ENCODE data around the gene DHRS7C.

DHRS7C gene

GRCh38 chr17:9837551-9838471 is 46.4 kb upstream of the DHRS7C start:
- no peak for TF ChIP-seq ZNF8 (CRISPR knock-in tag; IDR thresholded peaks at IDR 0.05)
- TF ChIP-seq, protein P1, sequence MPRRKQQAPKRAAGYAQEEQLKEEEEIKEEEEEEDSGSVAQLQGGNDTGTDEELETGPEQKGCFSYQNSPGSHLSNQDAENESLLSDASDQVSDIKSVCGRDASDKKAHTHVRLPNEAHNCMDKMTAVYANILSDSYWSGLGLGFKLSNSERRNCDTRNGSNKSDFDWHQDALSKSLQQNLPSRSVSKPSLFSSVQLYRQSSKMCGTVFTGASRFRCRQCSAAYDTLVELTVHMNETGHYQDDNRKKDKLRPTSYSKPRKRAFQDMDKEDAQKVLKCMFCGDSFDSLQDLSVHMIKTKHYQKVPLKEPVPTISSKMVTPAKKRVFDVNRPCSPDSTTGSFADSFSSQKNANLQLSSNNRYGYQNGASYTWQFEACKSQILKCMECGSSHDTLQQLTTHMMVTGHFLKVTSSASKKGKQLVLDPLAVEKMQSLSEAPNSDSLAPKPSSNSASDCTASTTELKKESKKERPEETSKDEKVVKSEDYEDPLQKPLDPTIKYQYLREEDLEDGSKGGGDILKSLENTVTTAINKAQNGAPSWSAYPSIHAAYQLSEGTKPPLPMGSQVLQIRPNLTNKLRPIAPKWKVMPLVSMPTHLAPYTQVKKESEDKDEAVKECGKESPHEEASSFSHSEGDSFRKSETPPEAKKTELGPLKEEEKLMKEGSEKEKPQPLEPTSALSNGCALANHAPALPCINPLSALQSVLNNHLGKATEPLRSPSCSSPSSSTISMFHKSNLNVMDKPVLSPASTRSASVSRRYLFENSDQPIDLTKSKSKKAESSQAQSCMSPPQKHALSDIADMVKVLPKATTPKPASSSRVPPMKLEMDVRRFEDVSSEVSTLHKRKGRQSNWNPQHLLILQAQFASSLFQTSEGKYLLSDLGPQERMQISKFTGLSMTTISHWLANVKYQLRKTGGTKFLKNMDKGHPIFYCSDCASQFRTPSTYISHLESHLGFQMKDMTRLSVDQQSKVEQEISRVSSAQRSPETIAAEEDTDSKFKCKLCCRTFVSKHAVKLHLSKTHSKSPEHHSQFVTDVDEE (CRISPR knock-in tag; IDR thresholded peaks at IDR 0.05): no peak
- no peak for TF ChIP-seq TOX (CRISPR knock-in tag; IDR thresholded peaks at IDR 0.05; ENCODE audit: borderline replicate concordance)
- no peak for ATAC-seq

GRCh38 chr17:9833922-9834321 is 42.5 kb upstream of the DHRS7C start:
- TF ChIP-seq ARNTL (CRISPR knock-in tag; IDR thresholded peaks at IDR 0.05; ENCODE audit: borderline replicate concordance, low read depth) (no peak), OSR1 (CRISPR knock-in tag; IDR thresholded peaks at IDR 0.05) (no peak)

DNA sequence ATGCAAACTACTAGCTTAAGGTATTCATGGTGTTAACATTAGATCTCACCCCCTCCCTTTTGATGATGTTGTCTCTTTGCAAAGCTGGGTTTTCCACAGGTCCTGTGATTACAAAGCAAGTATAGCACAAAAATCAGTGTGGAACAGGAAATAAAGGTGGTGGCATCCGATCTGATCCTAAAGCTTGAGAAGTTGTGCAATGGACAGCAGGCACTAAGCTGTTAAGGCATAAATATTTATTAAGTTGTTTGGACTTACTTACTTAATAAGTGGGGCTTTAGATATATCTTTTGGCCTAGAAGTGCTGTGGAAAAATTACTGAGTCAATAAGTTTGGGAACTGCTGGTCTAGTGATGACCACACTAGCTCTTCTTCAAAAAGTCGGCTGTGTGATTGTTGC is 39.3 kb upstream of the DHRS7C start:
- TF ChIP-seq ARNTL (CRISPR knock-in tag; IDR thresholded peaks at IDR 0.05; ENCODE audit: borderline replicate concordance, low read depth) (no peak), SNAI2 (CRISPR knock-in tag; IDR thresholded peaks at IDR 0.05) (no peak), GLIS3 (CRISPR knock-in tag; IDR thresholded peaks at IDR 0.05) (no peak), ZNF565 (CRISPR knock-in tag; conservative IDR thresholded peaks at IDR 0.05; ENCODE audit: low read depth) (no peak), ZNF8 (CRISPR knock-in tag; IDR thresholded peaks at IDR 0.05) (no peak), TOX (CRISPR knock-in tag; IDR thresholded peaks at IDR 0.05; ENCODE audit: borderline replicate concordance) (no peak), PPARA (CRISPR knock-in tag; IDR thresholded peaks at IDR 0.05; ENCODE audit: borderline replicate concordance) (no peak)
- ATAC-seq: no peak

More at GRCh38 chr17:9833922-9834321, 42.5 kb upstream of the DHRS7C start:
- no peak for ATAC-seq

- ATAC-seq: no peak
- TF ChIP-seq ZC3H10 (CRISPR knock-in tag; IDR thresholded peaks at IDR 0.05) (no peak), ZNF8 (CRISPR knock-in tag; IDR thresholded peaks at IDR 0.05) (no peak), CSRNP3 (CRISPR knock-in tag; IDR thresholded peaks at IDR 0.05) (no peak), ZFP3 (CRISPR knock-in tag; IDR thresholded peaks at IDR 0.05) (no peak), TOX (CRISPR knock-in tag; IDR thresholded peaks at IDR 0.05; ENCODE audit: borderline replicate concordance) (no peak), OSR1 (CRISPR knock-in tag; IDR thresholded peaks at IDR 0.05) (no peak), ZFP30 (CRISPR knock-in tag; IDR thresholded peaks at IDR 0.05) (no peak), GLIS3 (CRISPR knock-in tag; IDR thresholded peaks at IDR 0.05) (no peak), RARB (CRISPR knock-in tag; IDR thresholded peaks at IDR 0.05) (no peak), ZNF565 (CRISPR knock-in tag; conservative IDR thresholded peaks at IDR 0.05; ENCODE audit: low read depth) (no peak), TCF4 (CRISPR knock-in tag; IDR thresholded peaks at IDR 0.05; ENCODE audit: borderline replicate concordance) (no peak), ARNTL (CRISPR knock-in tag; IDR thresholded peaks at IDR 0.05; ENCODE audit: borderline replicate concordance, low read depth) (no peak), ZNF70 (CRISPR knock-in tag; IDR thresholded peaks at IDR 0.05) (no peak), CSDC2 (CRISPR knock-in tag; IDR thresholded peaks at IDR 0.05) (no peak), PPARA (CRISPR knock-in tag; IDR thresholded peaks at IDR 0.05; ENCODE audit: borderline replicate concordance) (no peak), BACH2 (CRISPR knock-in tag; IDR thresholded peaks at IDR 0.05; ENCODE audit: borderline replicate concordance) (no peak)
- TF ChIP-seq, protein P1 (CRISPR knock-in tag; IDR thresholded peaks at IDR 0.05): no peak
- TF ChIP-seq, protein P2, sequence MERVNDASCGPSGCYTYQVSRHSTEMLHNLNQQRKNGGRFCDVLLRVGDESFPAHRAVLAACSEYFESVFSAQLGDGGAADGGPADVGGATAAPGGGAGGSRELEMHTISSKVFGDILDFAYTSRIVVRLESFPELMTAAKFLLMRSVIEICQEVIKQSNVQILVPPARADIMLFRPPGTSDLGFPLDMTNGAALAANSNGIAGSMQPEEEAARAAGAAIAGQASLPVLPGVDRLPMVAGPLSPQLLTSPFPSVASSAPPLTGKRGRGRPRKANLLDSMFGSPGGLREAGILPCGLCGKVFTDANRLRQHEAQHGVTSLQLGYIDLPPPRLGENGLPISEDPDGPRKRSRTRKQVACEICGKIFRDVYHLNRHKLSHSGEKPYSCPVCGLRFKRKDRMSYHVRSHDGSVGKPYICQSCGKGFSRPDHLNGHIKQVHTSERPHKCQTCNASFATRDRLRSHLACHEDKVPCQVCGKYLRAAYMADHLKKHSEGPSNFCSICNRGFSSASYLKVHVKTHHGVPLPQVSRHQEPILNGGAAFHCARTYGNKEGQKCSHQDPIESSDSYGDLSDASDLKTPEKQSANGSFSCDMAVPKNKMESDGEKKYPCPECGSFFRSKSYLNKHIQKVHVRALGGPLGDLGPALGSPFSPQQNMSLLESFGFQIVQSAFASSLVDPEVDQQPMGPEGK (CRISPR knock-in tag; IDR thresholded peaks at IDR 0.05; ENCODE audit: borderline replicate concordance): no peak
Measured at GRCh38 chr17:9829343-9829742, 38.0 kb upstream of the DHRS7C start.

Data from SK-N-SH treated with all-trans-retinoic acid at 6 μM for 48 hours (cell line).